KOPT-K1 (cell line): ENCODE measurements around the gene TCEA3.

Experiments used
- H3K27ac ChIP-seq: fragments of 200-600 bp; sonication (generic); 2 replicates; pipeline ENCODE4 v1.5.1; 2016; ENCODE audit warnings: antibody characterized with exemption, mild to moderate bottlenecking, low read depth, low read length; ENCODE audit not compliant: poor library complexity, severe bottlenecking
- H3K36me3 ChIP-seq: fragments of 200-600 bp; sonication (generic); 2 replicates; pipeline ENCODE4 v1.5.1; 2017; ENCODE audit warnings: antibody characterized with exemption, mild to moderate bottlenecking, low read length, moderate library complexity; ENCODE audit not compliant: insufficient read depth
- H3K9me3 ChIP-seq: fragments of 200-600 bp; sonication (generic); 2 replicates; pipeline ENCODE4 v1.5.1; 2017; ENCODE audit warnings: antibody characterized with exemption, low read length, mild to moderate bottlenecking; ENCODE audit not compliant: insufficient read depth, poor library complexity, severe bottlenecking

Gene TCEA3

GRCh38 chr1:23362218-23362713, 62.3 kb downstream of the TCEA3 start:
- H3K9me3 ChIP-seq = peaks cover 73% of the 10 kb centered on the region
- no peak overlapping the region for H3K27ac ChIP-seq
- H3K36me3 ChIP-seq = peaks cover 70% of the 10 kb centered on the region

GRCh38 chr1:23358310-23358875, 66.2 kb downstream of the TCEA3 start:
- Histone ChIP-seq H3K9me3 (peaks cover 56% of the 10 kb centered on the region), H3K27ac (no peak overlapping the region), H3K36me3 (peaks cover 46% of the 10 kb centered on the region)

GRCh38 chr1:23357138-23357908, 67.2 kb downstream of the TCEA3 start:
- H3K36me3 ChIP-seq = peaks cover 35% of the 10 kb centered on the region
- H3K27ac ChIP-seq = no peak overlapping the region
- peaks cover 45% of the 10 kb centered on the region for H3K9me3 ChIP-seq

- no peak overlapping the region for H3K27ac ChIP-seq
- peaks cover 28% of the 10 kb centered on the region for H3K36me3 ChIP-seq
- peaks cover 38% of the 10 kb centered on the region for H3K9me3 ChIP-seq
Measured at GRCh38 chr1:23356471-23357137, 67.9 kb downstream of the TCEA3 start.

GRCh38 chr1:23354245-23354644, 70.3 kb downstream of the TCEA3 start:
- Histone ChIP-seq H3K36me3 (0 out of 2 replicates have a peak, but pooled peaks cover 6% of the 10 kb centered on the region), H3K9me3 (peaks cover 15% of the 10 kb centered on the region), H3K27ac (no peak overlapping the region)

- H3K9me3 ChIP-seq = no peaks in the 10 kb centered on the region
- H3K27ac ChIP-seq = no peak overlapping the region
Measured at GRCh38 chr1:23352096-23352695, 72.4 kb downstream of the TCEA3 start.

GRCh38 chr1:23345920-23346319, 78.6 kb downstream of the TCEA3 start:
- no peaks in the 10 kb centered on the region for H3K9me3 ChIP-seq
- peaks cover 4% of the 10 kb centered on the region for H3K36me3 ChIP-seq
- no peak overlapping the region for H3K27ac ChIP-seq

More at GRCh38 chr1:23352096-23352695, 72.4 kb downstream of the TCEA3 start:
- no peaks in the 10 kb centered on the region for H3K36me3 ChIP-seq

GRCh38 chr1:23344987-23345472, 79.5 kb downstream of the TCEA3 start:
- peaks cover 13% of the 10 kb centered on the region for H3K36me3 ChIP-seq
- H3K27ac ChIP-seq = peak overlapping the region; percentile 87
- H3K9me3 ChIP-seq = no peaks in the 10 kb centered on the region

- peaks cover 19% of the 10 kb centered on the region for H3K36me3 ChIP-seq
- no peaks in the 10 kb centered on the region for H3K9me3 ChIP-seq
- H3K27ac ChIP-seq = peak within 1 kb of the TSS; percentile 87
Measured at GRCh38 chr1:23344111-23344986, 80.2 kb downstream of the TCEA3 start, which contains the start of gene HNRNPR. Gene HNRNPR, minus strand, starts transcription at chr1:23344284. Its CDS starts 3,276 bp downstream, at chr1:23341008.

- H3K9me3 ChIP-seq = no peaks in the 10 kb centered on the region
- peaks cover 27% of the 10 kb centered on the region for H3K36me3 ChIP-seq
- peak overlapping the region; percentile 87 for H3K27ac ChIP-seq
Measured at GRCh38 chr1:23343221-23344110, 81.1 kb downstream of the TCEA3 start.

- H3K36me3 ChIP-seq = peaks cover 41% of the 10 kb centered on the region
- H3K27ac ChIP-seq = peak overlapping the region; percentile 87
- H3K9me3 ChIP-seq = no peaks in the 10 kb centered on the region
Measured at GRCh38 chr1:23341931-23342692, 82.4 kb downstream of the TCEA3 start.

- H3K27ac ChIP-seq = no peak overlapping the region
- peaks cover 65% of the 10 kb centered on the region for H3K36me3 ChIP-seq
- H3K9me3 ChIP-seq = no peaks in the 10 kb centered on the region
Measured at GRCh38 chr1:23339632-23340031, 84.9 kb downstream of the TCEA3 start.

GRCh38 chr1:23337869-23338268, 86.7 kb downstream of the TCEA3 start:
- H3K27ac ChIP-seq = no peak overlapping the region
- peaks cover 82% of the 10 kb centered on the region for H3K36me3 ChIP-seq
- no peaks in the 10 kb centered on the region for H3K9me3 ChIP-seq
